BLaER1 treated with 17β-estradiol and CSF1 and Interleukin-3, amounts not matched to agents 10 nM and 100 nM (cell line): ENCODE data around the gene CLEC10A.

Source experiments
- H3K27ac ChIP-seq, 11 experiments: shearing (Covaris generic); formaldehyde crosslinking; 2 replicates each; pipeline ENCODE4 v1.8.1; 2022
- H3K27me3 ChIP-seq, 11 experiments: shearing (Covaris generic); formaldehyde crosslinking; 2 replicates each; pipeline ENCODE4 v1.8.1; 2022
- H3K36me3 ChIP-seq, 11 experiments: shearing (Covaris generic); formaldehyde crosslinking; 2 replicates each; pipeline ENCODE4 v1.8.1; 2022
- H3K4me1 ChIP-seq, 10 experiments: shearing (Covaris generic); formaldehyde crosslinking; 2 replicates each; pipeline ENCODE4 v1.8.1; 2022
- H3K4me2 ChIP-seq, 11 experiments: shearing (Covaris generic); formaldehyde crosslinking; 2 replicates each; pipeline ENCODE4 v1.8.1; 2022
- H3K4me3 ChIP-seq, 10 experiments: shearing (Covaris generic); formaldehyde crosslinking; 2 replicates each; pipeline ENCODE4 v1.8.1; 2022
- H3K9ac ChIP-seq, 11 experiments: shearing (Covaris generic); formaldehyde crosslinking; 2 replicates each; pipeline ENCODE4 v1.8.1; 2022
- H3K9me3 ChIP-seq, 11 experiments: shearing (Covaris generic); formaldehyde crosslinking; replicated peaks in 1 of 11; 2 replicates each; pipeline ENCODE4 v1.8.1; 2022
- H4K20me1 ChIP-seq, 11 experiments: shearing (Covaris generic); formaldehyde crosslinking; 2 replicates each; pipeline ENCODE4 v1.8.1; 2022
- Cebpa-rat ChIP-seq, 11 experiments: shearing (Covaris generic); IDR thresholded peaks; 2 replicates each; pipeline ENCODE4 v1.8.1; 2022

The CLEC10A gene

GRCh38 chr17:7120123-7120522 is 40.1 kb upstream of the CLEC10A start:
- Histone ChIP-seq H3K27ac (peak overlapping the region in 6 of 11 experiments; percentile 65 to 98 (median 86); a peak in 12 of 22 replicates), H4K20me1 (no peaks in the 10 kb centered on the region), H3K4me3 (no peak overlapping the region), H3K36me3 (peaks cover 0 to 7% (median 0%) of the 10 kb centered on the region in 11 experiments; a peak in 2 of 22 replicates), H3K9me3 (peaks cover 0 to 24% (median 8%) of the 10 kb centered on the region in 11 experiments; a peak in 13 of 22 replicates), H3K4me2 (peak overlapping the region in 8 of 11 experiments; percentile 11 to 84 (median 70); a peak in 14 of 22 replicates), H3K27me3 (no peaks in the 10 kb centered on the region), H3K4me1 (peaks cover 41 to 95% (median 76%) of the 10 kb centered on the region in 10 experiments), H3K9ac (peak overlapping the region in 5 of 11 experiments; percentile 44 to 71 (median 66); a peak in 6 of 22 replicates)
- TF ChIP-seq Cebpa-rat (IDR thresholded peaks at IDR 0.05), result no peak

DNA sequence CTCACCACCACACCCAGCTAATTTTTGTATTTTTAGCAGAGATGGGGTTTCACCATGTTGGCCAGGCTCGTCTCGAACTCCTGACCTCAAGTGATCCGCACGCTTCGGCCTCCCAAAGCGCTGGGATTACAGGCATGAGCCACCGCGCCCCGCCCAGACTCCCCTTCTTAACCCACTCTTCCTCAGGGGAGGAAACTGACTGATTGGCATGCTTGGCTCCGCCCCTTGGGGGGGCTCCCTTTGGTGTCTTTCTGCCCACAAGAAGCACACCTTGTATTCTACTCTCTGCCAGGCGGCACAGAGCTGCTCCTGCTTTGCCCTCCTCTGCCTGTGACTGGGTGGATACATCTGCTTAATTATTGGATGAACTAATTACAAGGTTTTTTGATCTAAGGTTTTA is 39.3 kb upstream of the CLEC10A start:
- Histone ChIP-seq H3K27ac (peak overlapping the region in 6 of 11 experiments; percentile 65 to 98 (median 86); a peak in 11 of 22 replicates), H3K36me3 (peaks cover 0 to 7% (median 0%) of the 10 kb centered on the region in 11 experiments; a peak in 2 of 22 replicates), H3K9me3 (peaks cover 0 to 24% (median 8%) of the 10 kb centered on the region in 11 experiments; a peak in 13 of 22 replicates), H4K20me1 (no peaks in the 10 kb centered on the region), H3K4me3 (no peak overlapping the region), H3K4me1 (peaks cover 49 to 100% (median 83%) of the 10 kb centered on the region in 10 experiments), H3K9ac (peak overlapping the region in 3 of 11 experiments; percentile 16 to 39 (median 28); a peak in 4 of 22 replicates), H3K4me2 (peak overlapping the region in 10 of 11 experiments; percentile 12 to 84 (median 64); a peak in 15 of 22 replicates), H3K27me3 (no peaks in the 10 kb centered on the region)
- TF ChIP-seq Cebpa-rat (IDR thresholded peaks at IDR 0.05), result no peak

- Histone ChIP-seq H3K36me3 (peaks cover 0 to 7% (median 0%) of the 10 kb centered on the region in 11 experiments; a peak in 2 of 22 replicates), H3K27me3 (no peaks in the 10 kb centered on the region), H3K27ac (peak overlapping the region; percentile 78 to 99 (median 91); a peak in 21 of 22 replicates), H3K9ac (peak overlapping the region; percentile 61 to 85 (median 75); a peak in 20 of 22 replicates), H4K20me1 (no peaks in the 10 kb centered on the region), H3K4me3 (peak overlapping the region in 6 of 10 experiments; percentile 19 to 65 (median 48); a peak in 12 of 20 replicates), H3K4me2 (peak overlapping the region; percentile 93 to 99 (median 95)), H3K9me3 (peaks cover 0 to 28% (median 8%) of the 10 kb centered on the region in 11 experiments; a peak in 13 of 22 replicates), H3K4me1 (peaks cover 48 to 99% (median 86%) of the 10 kb centered on the region in 10 experiments)
- peak; percentile 32 to 94 (median 84); a peak in 15 of 22 replicates for TF ChIP-seq Cebpa-rat (IDR thresholded peaks at IDR 0.05)
Measured at GRCh38 chr17:7114875-7115614, 35.0 kb upstream of the CLEC10A start.

- Histone ChIP-seq H3K4me1 (peaks cover 47 to 99% (median 86%) of the 10 kb centered on the region in 10 experiments), H3K4me2 (peak within 1 kb of the TSS; percentile 93 to 99 (median 95)), H3K36me3 (peaks cover 0 to 7% (median 0%) of the 10 kb centered on the region in 11 experiments; a peak in 2 of 22 replicates), H3K27ac (peak within 1 kb of the TSS; percentile 78 to 99 (median 91); a peak in 21 of 22 replicates), H4K20me1 (no peaks in the 10 kb centered on the region), H3K9ac (peak within 1 kb of the TSS; percentile 61 to 85 (median 75); a peak in 20 of 22 replicates), H3K27me3 (no peaks in the 10 kb centered on the region), H3K4me3 (peak within 1 kb of the TSS in 7 of 10 experiments; percentile 34 to 65 (median 47); a peak in 14 of 20 replicates), H3K9me3 (peaks cover 0 to 28% (median 8%) of the 10 kb centered on the region in 11 experiments; a peak in 13 of 22 replicates)
- TF ChIP-seq Cebpa-rat (IDR thresholded peaks at IDR 0.05), result no peak
Measured at GRCh38 chr17:7114241-7114874, 34.3 kb upstream of the CLEC10A start, which contains the start of gene ASGR2. Gene ASGR2 (minus strand): TSS chr17:7114822. CDS start chr17:7114240, 582 bp downstream.

GRCh38 chr17:7113273-7114071 is 33.4 kb upstream of the CLEC10A start:
- H3K27me3 ChIP-seq, result no peaks in the 10 kb centered on the region

DNA sequence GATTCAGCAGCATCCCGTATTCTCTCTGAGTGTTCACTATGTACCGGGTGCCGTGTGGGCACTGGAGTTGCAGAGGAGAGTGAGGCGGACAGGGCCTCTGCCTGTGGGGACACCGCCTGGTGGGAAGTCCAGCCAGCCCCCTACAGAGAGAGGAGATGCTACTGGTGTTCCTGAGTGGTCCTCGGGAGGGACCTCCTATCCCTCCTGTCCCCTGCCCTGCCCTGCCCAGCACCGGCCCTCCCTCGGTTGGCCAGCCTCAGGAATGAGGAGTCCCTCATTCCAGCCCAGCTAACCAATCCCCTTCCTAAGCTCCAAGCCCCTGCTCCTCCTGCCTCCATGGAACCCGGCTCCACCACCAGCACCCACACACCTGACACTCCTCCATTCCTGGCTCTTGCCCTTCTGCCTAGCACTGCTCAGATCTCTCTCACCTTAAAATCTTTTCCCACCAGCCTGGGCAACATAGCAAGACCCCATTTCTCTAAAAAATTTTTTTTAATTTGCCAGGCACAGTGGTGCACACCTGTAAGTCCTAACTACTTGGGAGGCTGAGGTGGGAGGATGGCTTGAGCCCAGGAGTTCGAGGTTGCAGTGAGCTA is 32.6 kb upstream of the CLEC10A start:
- Histone ChIP-seq H3K4me3 (peak overlapping the region in 4 of 10 experiments; percentile 23 to 57 (median 45); a peak in 4 of 20 replicates), H3K27ac (peak overlapping the region in 8 of 11 experiments; percentile 19 to 99 (median 92); a peak in 12 of 22 replicates), H3K9ac (peak overlapping the region in 5 of 11 experiments; percentile 7 to 84 (median 45); a peak in 6 of 22 replicates), H3K36me3 (peaks cover 0 to 6% (median 0%) of the 10 kb centered on the region in 11 experiments; a peak in 3 of 22 replicates), H3K9me3 (peaks cover 0 to 24% (median 6%) of the 10 kb centered on the region in 11 experiments; a peak in 13 of 22 replicates), H3K27me3 (no peaks in the 10 kb centered on the region), H3K4me2 (peak overlapping the region in 9 of 11 experiments; percentile 10 to 99 (median 95); a peak in 17 of 22 replicates), H3K4me1 (peaks cover 35 to 93% (median 73%) of the 10 kb centered on the region in 10 experiments), H4K20me1 (no peaks in the 10 kb centered on the region)
- TF ChIP-seq Cebpa-rat (IDR thresholded peaks at IDR 0.05), result no peak

More at GRCh38 chr17:7113273-7114071, 33.4 kb upstream of the CLEC10A start:
- Histone ChIP-seq H3K36me3 (peaks cover 0 to 7% (median 0%) of the 10 kb centered on the region in 11 experiments; a peak in 2 of 22 replicates), H3K9ac (peak overlapping the region; percentile 51 to 85 (median 75); a peak in 20 of 22 replicates), H3K27ac (peak overlapping the region; percentile 78 to 99 (median 91); a peak in 19 of 22 replicates), H4K20me1 (no peaks in the 10 kb centered on the region), H3K9me3 (peaks cover 0 to 28% (median 8%) of the 10 kb centered on the region in 11 experiments; a peak in 13 of 22 replicates), H3K4me2 (peak overlapping the region; percentile 93 to 99 (median 95)), H3K4me1 (peaks cover 40 to 94% (median 80%) of the 10 kb centered on the region in 10 experiments), H3K4me3 (peak overlapping the region in 7 of 10 experiments; percentile 34 to 65 (median 47); a peak in 12 of 20 replicates)
- TF ChIP-seq Cebpa-rat (IDR thresholded peaks at IDR 0.05), result no peak
